ENCODE data around the gene SELENOM.
A peak's percentile ranks its signal among the peaks of the same experiment; 100 is the strongest.
"Not testable (repeated sequence)": the region's sequence is repeated elsewhere in the genome, so short reads cannot be mapped to it uniquely, and the experiment has no call there.

SELENOM gene

DNA sequence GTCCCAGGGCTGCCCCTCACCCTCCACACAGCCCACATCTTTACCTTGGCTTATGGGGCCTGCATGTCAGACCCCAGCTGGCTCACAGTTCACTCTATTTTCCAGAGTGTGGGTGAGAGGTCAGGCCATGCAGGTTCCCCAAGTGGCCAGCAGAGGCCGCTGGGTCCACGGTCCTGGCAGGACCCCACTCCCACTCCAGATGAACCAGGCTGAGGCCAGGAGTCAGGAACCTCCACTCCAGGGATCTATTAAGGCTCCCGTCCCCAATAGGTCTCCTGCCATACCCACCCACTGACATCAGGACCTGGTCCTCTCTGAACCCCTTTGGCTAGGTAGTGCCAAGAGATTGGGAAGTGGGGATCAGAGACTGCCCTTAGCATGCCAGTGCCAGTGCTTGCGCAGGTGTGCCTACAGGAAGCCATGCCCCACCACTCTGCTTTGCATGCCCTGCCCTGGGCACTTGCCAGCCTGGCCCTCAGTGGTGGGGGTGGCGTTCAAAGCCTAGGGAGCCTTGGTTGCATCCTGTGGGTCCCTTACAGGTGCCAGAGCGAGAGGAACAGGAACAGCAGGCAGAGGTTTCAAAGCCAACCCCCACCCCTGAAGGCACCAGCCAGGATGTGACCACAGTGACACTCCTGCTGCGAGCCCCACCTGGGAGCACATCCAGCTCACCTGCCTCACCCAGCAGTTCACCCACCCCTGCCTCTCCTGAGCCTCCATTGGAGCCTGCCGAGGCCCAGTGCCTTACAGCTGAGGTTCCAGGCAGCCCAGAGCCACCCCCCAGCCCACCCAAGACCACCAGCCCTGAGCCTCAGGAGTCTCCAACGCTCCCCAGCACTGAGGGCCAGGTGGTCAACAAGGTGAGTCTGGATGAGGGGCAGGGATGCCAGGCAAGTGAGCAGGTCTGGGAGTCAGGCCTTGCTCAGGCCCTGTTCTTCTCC is 17.9 kb downstream of the SELENOM start:
- DNase-seq = peak in 2 of 5 experiments; percentile 27 to 34

- DNase-seq = no peak
These were observed 19.0 kb downstream of the SELENOM start for GRCh38 chr22:31088233-31088986.

- no peak for DNase-seq
These were observed 19.6 kb downstream of the SELENOM start for GRCh38 chr22:31087744-31088215.

GRCh38 chr22:31086703-31087330 is 20.6 kb downstream of the SELENOM start:
- DNase-seq = no peak

- no peak for DNase-seq
These were observed 21.4 kb downstream of the SELENOM start for GRCh38 chr22:31085928-31086327.

GRCh38 chr22:31085493-31085824 is 21.9 kb downstream of the SELENOM start:
- DNase-seq = no peak

GRCh38 chr22:31084811-31085492 is 22.4 kb downstream of the SELENOM start:
- DNase-seq = peak; percentile 72 to 89 (median 78)

- peak in 1 of 5 experiments; percentile 23 for DNase-seq
These were observed 23.2 kb downstream of the SELENOM start for GRCh38 chr22:31083923-31084810.

DNA sequence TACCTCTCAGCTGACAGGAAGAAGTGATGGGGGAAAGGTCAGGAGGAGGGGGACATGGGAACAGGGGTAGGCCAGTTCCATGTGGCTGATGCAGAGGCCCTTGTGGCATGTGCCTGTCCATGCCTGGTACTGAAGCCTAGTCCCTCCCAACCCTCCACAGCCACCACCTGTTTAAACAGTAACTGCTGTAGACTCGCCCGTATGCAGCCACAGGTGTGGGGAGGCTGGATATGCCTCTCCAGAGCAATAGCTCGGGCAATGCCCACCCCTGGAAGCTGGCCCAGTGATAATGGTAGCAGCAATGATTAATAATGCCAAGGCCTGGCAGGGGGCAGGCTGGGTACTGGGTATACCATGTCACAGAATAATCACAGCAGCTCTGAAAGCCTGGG is 24.0 kb downstream of the SELENOM start:
- DNase-seq = no peak

- peak in 3 of 5 experiments; percentile 32 to 52 (median 39) for DNase-seq
These were observed 24.6 kb downstream of the SELENOM start for GRCh38 chr22:31082606-31083376.

GRCh38 chr22:31081963-31082605 is 25.3 kb downstream of the SELENOM start:
- no peak for DNase-seq

GRCh38 chr22:31080848-31081649 is 26.3 kb downstream of the SELENOM start, which contains the start of gene SMTN:
Gene SMTN (plus strand): TSS chr22:31081318. CDS start chr22:31083259, 1,941 bp downstream.
- DNase-seq = peak; percentile 78 to 89 (median 83)

- DNase-seq = no peak
These were observed 27.1 kb downstream of the SELENOM start for GRCh38 chr22:31080164-31080847.

GRCh38 chr22:31079095-31079642 is 28.2 kb downstream of the SELENOM start:
- DNase-seq = no peak

DNA sequence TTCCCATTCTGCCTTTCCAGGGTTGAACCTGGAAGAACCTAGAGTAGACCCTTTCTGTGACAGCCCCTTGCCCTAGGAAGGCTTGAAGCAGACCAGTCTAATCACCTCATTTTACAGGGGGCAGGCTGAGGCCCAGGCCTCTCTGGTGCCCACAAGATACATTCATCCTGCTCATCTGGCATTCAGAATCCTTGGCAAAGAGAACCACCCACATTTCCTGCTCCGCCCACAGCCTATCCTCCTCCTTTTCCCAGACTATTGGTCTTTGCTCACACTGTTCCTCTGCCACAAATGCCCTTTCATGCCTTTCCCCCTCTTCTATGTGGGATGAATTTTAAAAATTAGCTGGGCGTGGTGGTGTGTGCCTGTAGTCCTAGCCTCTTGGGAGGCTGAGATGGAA is 29.0 kb downstream of the SELENOM start:
- not testable (repeated sequence) for DNase-seq

- DNase-seq = no peak
These were observed 29.7 kb downstream of the SELENOM start for GRCh38 chr22:31077681-31078080.

DNA sequence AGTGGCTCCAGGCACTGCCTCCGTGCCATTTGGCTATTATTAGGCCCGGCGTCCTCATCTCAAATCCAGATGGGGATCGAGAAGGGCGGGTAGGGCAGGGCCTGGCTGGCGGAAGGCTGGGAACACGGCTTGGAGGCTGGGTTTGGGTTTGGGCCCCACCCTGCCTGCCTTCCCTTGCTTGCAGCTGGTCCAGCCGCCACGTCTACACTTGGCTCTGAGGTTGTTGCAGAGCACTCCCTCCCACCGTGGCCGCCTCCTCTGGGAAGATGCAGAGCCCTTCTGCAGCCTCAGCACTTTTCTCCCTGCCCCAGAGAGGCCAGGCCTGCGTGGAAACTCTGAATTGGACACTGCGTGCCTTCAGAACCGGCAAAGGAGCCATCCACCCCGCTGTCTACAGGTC is 31.4 kb downstream of the SELENOM start:
- no peak for DNase-seq

DNA sequence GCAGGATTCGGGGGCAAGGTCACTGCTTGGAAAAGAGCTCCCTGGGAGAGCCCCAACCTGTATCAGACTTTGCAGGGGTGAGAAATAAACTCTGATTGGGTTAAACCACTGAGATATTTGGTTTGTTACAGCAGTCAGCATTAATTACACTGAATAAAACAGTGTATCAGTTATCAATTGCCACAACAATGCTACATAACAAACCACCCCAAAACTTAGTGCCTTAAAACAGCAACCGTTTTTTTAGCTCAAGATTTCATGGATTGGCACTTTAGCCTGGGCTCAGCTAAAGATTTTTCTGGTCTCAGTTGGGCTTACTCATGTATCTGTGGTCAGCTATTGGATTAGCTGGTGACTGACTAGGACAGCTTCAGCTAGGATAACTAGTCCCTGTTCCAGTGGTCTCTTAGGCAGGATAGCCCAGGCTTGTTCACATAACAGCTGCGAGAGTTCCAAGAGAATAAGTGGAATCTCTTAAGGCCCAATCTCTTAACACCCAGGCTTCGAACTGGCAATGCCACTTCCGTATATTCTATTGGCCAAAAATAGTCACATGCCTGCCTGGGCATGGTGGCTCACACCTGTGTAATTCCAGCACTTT is 33.7 kb downstream of the SELENOM start:
- DNase-seq = not testable (repeated sequence)
